ENCODE results near the gene FCHSD1.

FCHSD1 gene

GRCh38 chr5:141640698-141641097 is 10.5 kb downstream of the FCHSD1 start:
- no peak for TF ChIP-seq CTCF (IDR thresholded peaks at IDR 0.05; ENCODE audit: low read depth, low read length)
- H3K4me3 ChIP-seq (ENCODE audit: low read depth, low read length), result no peak overlapping the region

GRCh38 chr5:141640051-141640415 is 11.2 kb downstream of the FCHSD1 start:
- H3K4me3 ChIP-seq (ENCODE audit: low read depth, low read length), result no peak overlapping the region
- no peak for TF ChIP-seq CTCF (IDR thresholded peaks at IDR 0.05; ENCODE audit: low read depth, low read length)

- no peak for TF ChIP-seq CTCF (IDR thresholded peaks at IDR 0.05; ENCODE audit: low read depth, low read length)
- H3K4me3 ChIP-seq (ENCODE audit: low read depth, low read length), result no peak overlapping the region
Measured at GRCh38 chr5:141639357-141640050, 11.7 kb downstream of the FCHSD1 start.

DNA sequence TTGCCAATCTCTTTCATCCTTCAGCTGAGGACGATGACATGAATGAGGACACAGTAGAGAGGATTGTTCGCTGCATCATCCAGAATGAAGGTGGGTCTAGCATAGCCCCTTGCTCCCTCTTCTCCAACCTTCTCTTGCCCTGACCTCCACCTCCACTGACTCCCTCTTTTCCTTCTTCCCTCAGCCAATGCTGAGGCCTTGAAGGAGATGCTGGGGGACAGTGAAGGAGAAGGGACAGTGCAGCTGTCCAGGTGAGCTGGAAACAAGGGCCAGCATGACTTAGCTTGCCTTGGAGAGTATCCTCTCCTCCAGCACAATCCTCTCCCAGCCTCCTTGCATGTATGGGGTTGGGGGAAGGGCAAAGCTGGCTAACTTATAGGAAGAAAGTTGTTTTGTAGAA is 12.4 kb downstream of the FCHSD1 start:
- no peak for TF ChIP-seq CTCF (IDR thresholded peaks at IDR 0.05; ENCODE audit: low read depth, low read length)
- no peak overlapping the region for H3K4me3 ChIP-seq (ENCODE audit: low read depth, low read length)

DNA sequence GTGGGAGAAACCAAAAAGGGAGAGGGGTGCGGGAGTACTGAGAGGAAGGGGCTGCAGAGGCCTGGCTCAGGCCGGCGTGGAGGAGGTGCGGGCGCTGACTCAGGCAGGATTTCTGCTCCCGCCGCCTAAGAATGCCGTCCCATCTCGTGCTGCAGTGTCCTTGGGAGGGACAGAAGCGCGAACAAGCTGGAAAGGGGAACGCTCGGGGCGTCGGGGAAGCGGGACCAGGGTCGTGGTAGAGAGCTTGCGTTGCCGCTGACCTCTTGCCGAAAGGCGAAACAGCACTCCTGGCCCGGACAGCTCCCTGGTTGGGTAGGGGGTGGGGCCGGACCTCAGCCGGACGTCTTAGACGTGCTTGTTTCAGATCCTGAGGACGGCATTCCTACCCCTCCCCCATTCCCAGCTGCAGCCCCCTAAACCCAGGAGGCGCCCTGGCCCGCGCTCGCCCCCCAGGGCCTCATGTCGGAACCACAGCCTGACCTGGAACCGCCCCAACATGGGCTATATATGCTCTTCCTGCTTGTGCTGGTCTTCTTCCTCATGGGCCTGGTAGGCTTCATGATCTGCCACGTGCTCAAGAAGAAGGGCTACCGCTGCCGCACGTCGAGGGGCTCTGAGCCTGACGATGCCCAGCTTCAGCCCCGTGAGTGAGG is 13.3 kb downstream of the FCHSD1 start:
- TF ChIP-seq CTCF (IDR thresholded peaks at IDR 0.05; ENCODE audit: low read depth, low read length), result no peak
- peak overlapping the region; percentile 97 for H3K4me3 ChIP-seq (ENCODE audit: low read depth, low read length)

- peak overlapping the region; percentile 97 for H3K4me3 ChIP-seq (ENCODE audit: low read depth, low read length)
- no peak for TF ChIP-seq CTCF (IDR thresholded peaks at IDR 0.05; ENCODE audit: low read depth, low read length)
Measured at GRCh38 chr5:141637123-141637766, 14.0 kb downstream of the FCHSD1 start.

Data from WI38 (cell line).